CD8-positive, alpha-beta memory T cell (primary cell): ENCODE data around the gene CLEC20A. TPM values are rescaled to one million over a fixed set of nuclear protein-coding genes. Genes with fewer than 3 reads are reported as not detected.

Source experiments
- CTCF ChIA-PET: fragments of 350-600 bp; sonication (Branson Sonifier 250); formaldehyde crosslinking; loops from one replicate; lab custom pipeline; 2021; ENCODE audit warnings: antibody characterized with exemption; lab: Charles Lee
- POLR2A ChIA-PET: fragments of 350-600 bp; sonication (Branson Sonifier 250); formaldehyde crosslinking; loops from one replicate; lab custom pipeline; 2021; ENCODE audit warnings: antibody characterized with exemption; lab: Charles Lee
- DNase-seq, 5 donors: peaks; one replicate each; pipeline versions ENCODE4 v3.0.0 to v3.0.0-alpha.2; 2020 to 2022; ENCODE audit warnings: mixed read lengths in 1 of 5
- H3K27ac ChIP-seq: one replicate; pipeline ENCODE4 v1.7.0; 2013; ENCODE audit warnings: low read depth, mild to moderate bottlenecking, low read length, moderate library complexity
- H3K27me3 ChIP-seq: 2 replicates; pipeline ENCODE4 v1.7.0; 2013; ENCODE audit warnings: low read length, mild to moderate bottlenecking; ENCODE audit not compliant: insufficient read depth, poor library complexity, severe bottlenecking
- H3K36me3 ChIP-seq: 2 replicates; pipeline ENCODE4 v1.7.0; 2013; ENCODE audit warnings: mild to moderate bottlenecking, low read length, moderate library complexity; ENCODE audit not compliant: insufficient read depth
- H3K4me1 ChIP-seq: 2 replicates; pipeline ENCODE4 v1.7.0; 2013; ENCODE audit warnings: mild to moderate bottlenecking, low read length, moderate library complexity; ENCODE audit not compliant: insufficient read depth
- H3K4me3 ChIP-seq: 2 replicates; pipeline ENCODE4 v1.7.0; 2013; ENCODE audit warnings: mild to moderate bottlenecking, low read length
- H3K9me3 ChIP-seq: 2 replicates; pipeline ENCODE4 v1.7.0; 2013; ENCODE audit warnings: mild to moderate bottlenecking, low read length
- H3K27ac Mint-ChIP-seq, 8 donors: one replicate each; pipeline ENCODE4 v1.8.0; 2020 to 2021; ENCODE audit warnings: mixed read lengths in 8 of 8, mild to moderate bottlenecking in 6 of 8, inconsistent platforms in 3 of 8, moderate library complexity in 3 of 8
- H3K27me3 Mint-ChIP-seq, 2 donors: one replicate each; pipeline ENCODE4 v1.8.0; 2020 to 2021; ENCODE audit warnings: mixed read lengths in 2 of 2, mild to moderate bottlenecking in 1 of 2, moderate library complexity in 1 of 2
- H3K36me3 Mint-ChIP-seq, 3 donors: one replicate each; pipeline ENCODE4 v1.8.0; 2020 to 2021; ENCODE audit warnings: mixed read lengths in 3 of 3, inconsistent platforms in 1 of 3, mild to moderate bottlenecking in 1 of 3
- H3K4me1 Mint-ChIP-seq, 3 donors: one replicate each; pipeline ENCODE4 v1.8.0; 2020 to 2021; ENCODE audit warnings: mixed read lengths in 3 of 3, inconsistent platforms in 1 of 3, mild to moderate bottlenecking in 1 of 3
- H3K4me3 Mint-ChIP-seq, 7 donors: one replicate each; pipeline ENCODE4 v1.8.0; 2020 to 2021; ENCODE audit warnings: mixed read lengths in 7 of 7, mild to moderate bottlenecking in 6 of 7, moderate library complexity in 4 of 7, inconsistent platforms in 2 of 7
- H3K9me3 Mint-ChIP-seq, 5 donors: one replicate each; pipeline ENCODE4 v1.8.0; 2020 to 2022; ENCODE audit warnings: mixed read lengths in 5 of 5, mild to moderate bottlenecking in 3 of 5, moderate library complexity in 2 of 5, inconsistent platforms in 1 of 5
- polyA plus RNA-seq: library from polyadenylated mRNA; unstranded; fragments of 300-500 nt; fragmentation: Illumina TruSeq; gene quantifications from one replicate; pipeline ENCODE4 v1.2.3, GENCODE V29; 2021
- total RNA-seq, 2 experiments: library from RNA; stranded (reverse); gene quantifications; one replicate each; pipeline ENCODE4 v1.2.3, GENCODE V29; 2021

Gene CLEC20A
- total and polyA plus RNA-seq, 3 experiments from 2014 or later, result not detected

- H3K4me3 Mint-ChIP-seq, result no peak overlapping the region
- Histone ChIP-seq H3K36me3 (no peaks in the 10 kb centered on the region), H3K4me1 (peaks cover 4% of the 10 kb centered on the region), H3K9me3 (no peaks in the 10 kb centered on the region), H3K27me3 (no peaks in the 10 kb centered on the region), H3K27ac (no peak overlapping the region), H3K4me3 (no peak overlapping the region)
- DNase-seq, result no peak
- H3K4me1 Mint-ChIP-seq, result peaks cover 0 to 5% (median 2%) of the 10 kb centered on the region in 3 donors
- peaks cover 6 to 7% of the 10 kb centered on the region in 2 donors for H3K27me3 Mint-ChIP-seq
- no peak overlapping the region for H3K27ac Mint-ChIP-seq
- POLR2A ChIA-PET, result interaction anchor here (0.7 kb wide), 1 partner anchor 9 kb away, joined by 3 read pairs; no protein-coding TSS in a partner anchor
- CTCF ChIA-PET, result interaction anchor here (1.9 to 2.9 kb wide), 5 partner anchors 10 to 1281 kb away, joined by 5 to 21 read pairs (median 10); no protein-coding TSS in a partner anchor
- H3K9me3 Mint-ChIP-seq, result no peaks in the 10 kb centered on the region
- H3K36me3 Mint-ChIP-seq, result no peaks in the 10 kb centered on the region
Observed at GRCh38 chr1:178533121-178533946, 36.6 kb upstream of the CLEC20A start.

GRCh38 chr1:178532392-178532791 is 35.6 kb upstream of the CLEC20A start:
- peaks cover 2 to 7% of the 10 kb centered on the region in 2 donors for H3K27me3 Mint-ChIP-seq
- Histone ChIP-seq H3K27me3 (no peaks in the 10 kb centered on the region), H3K36me3 (no peaks in the 10 kb centered on the region), H3K4me3 (no peak overlapping the region), H3K9me3 (no peaks in the 10 kb centered on the region), H3K27ac (no peak overlapping the region), H3K4me1 (peaks cover 4% of the 10 kb centered on the region)
- CTCF ChIA-PET, result interaction anchor here (0.8 to 2.9 kb wide), 8 partner anchors 9 to 1282 kb away, joined by 4 to 21 read pairs (median 9); no protein-coding TSS in a partner anchor
- H3K4me1 Mint-ChIP-seq, result peaks cover 0 to 5% (median 2%) of the 10 kb centered on the region in 3 donors
- peak overlapping the region in 1 of 7 donors; percentile 73 for H3K4me3 Mint-ChIP-seq
- H3K36me3 Mint-ChIP-seq, result no peaks in the 10 kb centered on the region
- peak; percentile 53 to 71 (median 59) for DNase-seq
- no peak overlapping the region for H3K27ac Mint-ChIP-seq
- POLR2A ChIA-PET, result no interaction called here
- H3K9me3 Mint-ChIP-seq, result no peaks in the 10 kb centered on the region

GRCh38 chr1:178531887-178532286 is 35.1 kb upstream of the CLEC20A start:
- DNase-seq, result peak in 1 of 5 donors; percentile 6
- no peaks in the 10 kb centered on the region for H3K9me3 Mint-ChIP-seq
- H3K27ac Mint-ChIP-seq, result no peak overlapping the region
- peaks cover 2 to 7% of the 10 kb centered on the region in 2 donors for H3K27me3 Mint-ChIP-seq
- CTCF ChIA-PET, result interaction anchor here (0.8 to 2.9 kb wide), 7 partner anchors 9 to 1283 kb away, joined by 4 to 21 read pairs (median 8); no protein-coding TSS in a partner anchor
- POLR2A ChIA-PET, result no interaction called here
- peaks cover 0 to 5% (median 2%) of the 10 kb centered on the region in 3 donors for H3K4me1 Mint-ChIP-seq
- no peak overlapping the region for H3K4me3 Mint-ChIP-seq
- Histone ChIP-seq H3K27ac (no peak overlapping the region), H3K36me3 (no peaks in the 10 kb centered on the region), H3K4me3 (no peak overlapping the region), H3K9me3 (no peaks in the 10 kb centered on the region), H3K4me1 (peaks cover 4% of the 10 kb centered on the region), H3K27me3 (no peaks in the 10 kb centered on the region)
- H3K36me3 Mint-ChIP-seq, result no peaks in the 10 kb centered on the region

GRCh38 chr1:178530502-178530901 is 33.7 kb upstream of the CLEC20A start:
- CTCF ChIA-PET, result no interaction called here

GRCh38 chr1:178530037-178530402 is 33.3 kb upstream of the CLEC20A start:
- Mint-ChIP-seq H3K4me1 (peaks cover 0 to 5% (median 2%) of the 10 kb centered on the region in 3 donors), H3K4me3 (no peak overlapping the region), H3K36me3 (no peaks in the 10 kb centered on the region), H3K9me3 (no peaks in the 10 kb centered on the region), H3K27me3 (peaks cover 0 to 7% of the 10 kb centered on the region in 2 donors), H3K27ac (no peak overlapping the region)
- ChIA-PET POLR2A (no interaction called here), CTCF (interaction anchor here (1.9 kb wide), 1 partner anchor 29 kb away, joined by 6 read pairs; no protein-coding TSS in a partner anchor)
- no peak overlapping the region for H3K4me3 ChIP-seq
- H3K4me1 ChIP-seq, result peaks cover 4% of the 10 kb centered on the region
- H3K9me3 ChIP-seq, result no peaks in the 10 kb centered on the region
- H3K27ac ChIP-seq, result no peak overlapping the region
- H3K36me3 ChIP-seq, result no peaks in the 10 kb centered on the region
- no peaks in the 10 kb centered on the region for H3K27me3 ChIP-seq
- no peak for DNase-seq

More at GRCh38 chr1:178530502-178530901, 33.7 kb upstream of the CLEC20A start:
- Mint-ChIP-seq H3K36me3 (no peaks in the 10 kb centered on the region), H3K27ac (peak overlapping the region in 1 of 8 donors; percentile 52), H3K4me3 (no peak overlapping the region), H3K27me3 (peaks cover 0 to 7% of the 10 kb centered on the region in 2 donors), H3K4me1 (peaks cover 0 to 5% (median 2%) of the 10 kb centered on the region in 3 donors), H3K9me3 (no peaks in the 10 kb centered on the region)
- H3K4me3 ChIP-seq, result no peak overlapping the region
- H3K4me1 ChIP-seq, result peaks cover 4% of the 10 kb centered on the region
- no peak for DNase-seq
- no peaks in the 10 kb centered on the region for H3K36me3 ChIP-seq
- POLR2A ChIA-PET, result no interaction called here
- H3K27ac ChIP-seq, result no peak overlapping the region
- H3K27me3 ChIP-seq, result no peaks in the 10 kb centered on the region
- no peaks in the 10 kb centered on the region for H3K9me3 ChIP-seq

GRCh38 chr1:178529364-178530036 is 32.7 kb upstream of the CLEC20A start:
- DNase-seq, result no peak
- Histone ChIP-seq H3K27ac (no peak overlapping the region), H3K4me3 (no peak overlapping the region), H3K27me3 (no peaks in the 10 kb centered on the region), H3K9me3 (no peaks in the 10 kb centered on the region), H3K36me3 (no peaks in the 10 kb centered on the region), H3K4me1 (peaks cover 4% of the 10 kb centered on the region)
- Mint-ChIP-seq H3K4me3 (no peak overlapping the region), H3K27me3 (peaks cover 0 to 7% of the 10 kb centered on the region in 2 donors), H3K9me3 (no peaks in the 10 kb centered on the region), H3K36me3 (no peaks in the 10 kb centered on the region), H3K27ac (peak overlapping the region in 1 of 8 donors; percentile 52), H3K4me1 (peaks cover 0 to 5% (median 2%) of the 10 kb centered on the region in 3 donors)
- ChIA-PET CTCF (interaction anchor here (1.4 to 1.9 kb wide), 3 partner anchors 10 to 28 kb away, joined by 4 to 6 read pairs (median 4); no protein-coding TSS in a partner anchor), POLR2A (no interaction called here)

GRCh38 chr1:178528953-178529335 is 32.2 kb upstream of the CLEC20A start:
- no peaks in the 10 kb centered on the region for H3K36me3 Mint-ChIP-seq
- no peaks in the 10 kb centered on the region for H3K9me3 Mint-ChIP-seq
- H3K27ac Mint-ChIP-seq, result peak overlapping the region in 1 of 8 donors; percentile 38
- H3K27ac ChIP-seq, result no peak overlapping the region
- peaks cover 0 to 5% (median 2%) of the 10 kb centered on the region in 3 donors for H3K4me1 Mint-ChIP-seq
- no peak overlapping the region for H3K4me3 Mint-ChIP-seq
- CTCF ChIA-PET, result interaction anchor here (1.4 to 1.9 kb wide), 4 partner anchors 11 to 474 kb away, joined by 4 to 8 read pairs (median 5); no protein-coding TSS in a partner anchor
- H3K36me3 ChIP-seq, result no peaks in the 10 kb centered on the region
- POLR2A ChIA-PET, result no interaction called here
- peaks cover 0 to 7% of the 10 kb centered on the region in 2 donors for H3K27me3 Mint-ChIP-seq
- peaks cover 4% of the 10 kb centered on the region for H3K4me1 ChIP-seq
- no peaks in the 10 kb centered on the region for H3K27me3 ChIP-seq
- no peak for DNase-seq
- no peak overlapping the region for H3K4me3 ChIP-seq
- H3K9me3 ChIP-seq, result no peaks in the 10 kb centered on the region
